GM08714 (cell line): ENCODE results near the gene CAPZA1.
"Not testable (repeated sequence)": the region's sequence is repeated elsewhere in the genome, so short reads cannot be mapped to it uniquely, and the experiment has no call there.

Experiments used
- H3K4me3 ChIP-seq: fragments of 200-500 bp; sonication (Bioruptor generic); 2 replicates; pipeline ENCODE4 v1.5.1; 2014; ENCODE audit warnings: mild to moderate bottlenecking, low read length, inconsistent platforms
- ZNF274 ChIP-seq: IDR thresholded peaks from 2 replicates; pipeline ENCODE4 v1.6.1; 2012; ENCODE audit warnings: mild to moderate bottlenecking, low read depth, low read length

Gene CAPZA1

GRCh38 chr1:112618114-112618720 lies 1.4 kb upstream of the CAPZA1 start:
- no peak for TF ChIP-seq ZNF274
- peak overlapping the region; percentile 86 for H3K4me3 ChIP-seq

GRCh38 chr1:112618721-112619517 lies 713 bp upstream of the CAPZA1 start, which contains the start of gene ST7L:
Gene ST7L, minus strand, starts transcription at chr1:112619141. Its CDS starts 28 bp downstream, at chr1:112619113.
- no peak for TF ChIP-seq ZNF274
- peak within 1 kb of the TSS; percentile 86 for H3K4me3 ChIP-seq

GRCh38 chr1:112620377-112620695 lies 704 bp downstream of the CAPZA1 start:
- TF ChIP-seq ZNF274, result no peak
- peak overlapping the region; percentile 86 for H3K4me3 ChIP-seq

GRCh38 chr1:112624493-112624892 lies 4.9 kb downstream of the CAPZA1 start:
- not testable (repeated sequence) for H3K4me3 ChIP-seq

- TF ChIP-seq ZNF274, result no peak
- no peak overlapping the region for H3K4me3 ChIP-seq
Measured at GRCh38 chr1:112625696-112626095, 6.1 kb downstream of the CAPZA1 start.

- H3K4me3 ChIP-seq, result no peak overlapping the region
- no peak for TF ChIP-seq ZNF274
Measured at GRCh38 chr1:112626193-112626592, 6.6 kb downstream of the CAPZA1 start.

- H3K4me3 ChIP-seq, result no peak overlapping the region
- TF ChIP-seq ZNF274, result no peak
Measured at GRCh38 chr1:112626887-112627286, 7.3 kb downstream of the CAPZA1 start.

- TF ChIP-seq ZNF274, result no peak
Measured at GRCh38 chr1:112628516-112628915, 8.9 kb downstream of the CAPZA1 start.

GRCh38 chr1:112629256-112629655 lies 9.6 kb downstream of the CAPZA1 start:
- no peak for TF ChIP-seq ZNF274
- no peak overlapping the region for H3K4me3 ChIP-seq

More at GRCh38 chr1:112628516-112628915, 8.9 kb downstream of the CAPZA1 start:
- H3K4me3 ChIP-seq, result no peak overlapping the region

- H3K4me3 ChIP-seq, result no peak overlapping the region
Measured at GRCh38 chr1:112633628-112634027, 14.0 kb downstream of the CAPZA1 start.

GRCh38 chr1:112634367-112634766 lies 14.7 kb downstream of the CAPZA1 start:
- no peak for TF ChIP-seq ZNF274
- H3K4me3 ChIP-seq, result no peak overlapping the region; the same call in 1 of the 2 replicates

More at GRCh38 chr1:112633628-112634027, 14.0 kb downstream of the CAPZA1 start:
- no peak for TF ChIP-seq ZNF274

GRCh38 chr1:112636056-112636455 lies 16.4 kb downstream of the CAPZA1 start:
- TF ChIP-seq ZNF274, result no peak
- H3K4me3 ChIP-seq, result peak overlapping the region; percentile 58

GRCh38 chr1:112636597-112637253 lies 17.1 kb downstream of the CAPZA1 start:
- H3K4me3 ChIP-seq, result no peak overlapping the region; the same call in 1 of the 2 replicates
- no peak for TF ChIP-seq ZNF274

- TF ChIP-seq ZNF274, result no peak
- no peak overlapping the region for H3K4me3 ChIP-seq
Measured at GRCh38 chr1:112637254-112638109, 17.9 kb downstream of the CAPZA1 start.
